Kasumi-1 (cell line): Measurements from ENCODE around the gene CTNND2.
A peak's percentile ranks its signal among the peaks of the same experiment; 100 is the strongest.

Experiments used
- DNase-seq, 2 experiments: peaks; one replicate each; lab custom pipeline; 2025; lab: John Stamatoyannopoulos, UW

The CTNND2 gene

GRCh38 chr5:11520241-11520930, 383.9 kb downstream of the CTNND2 start:
- DNase-seq, result no peak

- DNase-seq, result no peak
Observed at GRCh38 chr5:11519236-11519635, 385.0 kb downstream of the CTNND2 start.

GRCh38 chr5:11518676-11519075, 385.6 kb downstream of the CTNND2 start:
- no peak for DNase-seq

GRCh38 chr5:11514705-11515432, 389.4 kb downstream of the CTNND2 start:
- no peak for DNase-seq

- no peak for DNase-seq
Observed at GRCh38 chr5:11511878-11512277, 392.4 kb downstream of the CTNND2 start.

GRCh38 chr5:11510889-11511288, 393.4 kb downstream of the CTNND2 start:
- DNase-seq, result no peak

- no peak for DNase-seq
Observed at GRCh38 chr5:11509793-11510192, 394.5 kb downstream of the CTNND2 start.

GRCh38 chr5:11507156-11507910, 396.9 kb downstream of the CTNND2 start:
- DNase-seq, result no peak

- DNase-seq, result no peak
Observed at GRCh38 chr5:11504886-11505193, 399.4 kb downstream of the CTNND2 start.

- DNase-seq, result no peak
Observed at GRCh38 chr5:11504065-11504885, 400.0 kb downstream of the CTNND2 start.

- no peak for DNase-seq
Observed at GRCh38 chr5:11502783-11503182, 401.5 kb downstream of the CTNND2 start.

- no peak for DNase-seq
Observed at GRCh38 chr5:11497651-11498050, 406.6 kb downstream of the CTNND2 start.

- no peak for DNase-seq
Observed at GRCh38 chr5:11496137-11496719, 408.0 kb downstream of the CTNND2 start.

- DNase-seq, result peak; percentile 9 to 38
Observed at GRCh38 chr5:11494340-11494739, 409.9 kb downstream of the CTNND2 start.

GRCh38 chr5:11491404-11492075, 412.7 kb downstream of the CTNND2 start:
- no peak for DNase-seq

- DNase-seq, result no peak
Observed at GRCh38 chr5:11483630-11484029, 420.6 kb downstream of the CTNND2 start.

GRCh38 chr5:11482011-11482410, 422.2 kb downstream of the CTNND2 start:
- DNase-seq, result no peak

GRCh38 chr5:11477786-11478185, 426.5 kb downstream of the CTNND2 start:
- DNase-seq, result no peak

GRCh38 chr5:11476866-11477265, 427.4 kb downstream of the CTNND2 start:
- no peak for DNase-seq

GRCh38 chr5:11468334-11469039, 435.8 kb downstream of the CTNND2 start:
- DNase-seq, result no peak

- DNase-seq, result no peak
Observed at GRCh38 chr5:11467588-11467987, 436.7 kb downstream of the CTNND2 start.
